K562 (cell line): ENCODE measurements around the gene LRRC4B. TPM values are rescaled to one million over a fixed set of nuclear protein-coding genes. Genes with fewer than 3 reads are reported as not detected.

Experiments used
- ATAC-seq: fragments of 200-7000 bp; cut with Tn5 transposase; 3 replicates; pipeline ENCODE4 v1.9.1; 2020; ENCODE audit warnings: moderate library complexity
- BruUV-seq: library from RNA; stranded (reverse); fragments of 400-500 nt; replicated peaks from 2 replicates; lab custom pipeline; 2021; lab: Mats Ljungman, UMichigan
- CTCF ChIA-PET: fragments of 300-600 bp; formaldehyde crosslinking; extraction: SDS; loops from one replicate; lab custom pipeline; 2021; ENCODE audit warnings: low intra/inter-chr PET ratio; lab: Yijun Ruan, JAX
- POLR2A ChIA-PET: fragments of 300-600, 350-650 bp; sonication (Branson Sonifier 250); formaldehyde crosslinking; extraction: SDS; loops from one replicate; lab custom pipeline; 2021; ENCODE audit warnings: antibody characterized with exemption, inconsistent platforms; lab: Yijun Ruan, JAX
- DNase-seq, 4 experiments: peaks; one replicate each; pipeline versions ENCODE4 v3.0.0 to v3.0.0-alpha.2; 2011 to 2018; ENCODE audit warnings: low spot score in 3 of 4, mixed read lengths in 3 of 4; ENCODE audit errors: extremely low read depth in 1 of 4
- FAIRE-seq: peaks from 2 replicates; lab custom pipeline; 2011; peaks lifted over from hg19 to GRCh38; lab: Jason Lieb, UNC
- H2AFZ ChIP-seq: 2 replicates; pipeline ENCODE4 v1.6.0; 2011; ENCODE audit warnings: low read depth, low read length, control low read depth, inconsistent platforms
- H3K27ac ChIP-seq: fragments of 200-600 bp; 3 replicates; pipeline ENCODE4 v1.8.0; 2011; ENCODE audit warnings: low read depth, mild to moderate bottlenecking, control low read depth, inconsistent platforms, low read length, moderate library complexity, mixed read lengths; ENCODE audit errors: extremely low read depth
- H3K27me3 ChIP-seq, 2 experiments: fragments of 300-600 bp in 1 of 2; 2 replicates in 1 of 2; 3 replicates in 1 of 2; pipeline versions ENCODE4 v1.6.0 to v1.8.0; 2011; ENCODE audit warnings: inconsistent platforms in 2 of 2, low read length in 2 of 2, mild to moderate bottlenecking in 1 of 2, mixed read lengths in 1 of 2, moderate library complexity in 1 of 2; ENCODE audit not compliant: control insufficient read depth in 2 of 2, insufficient read depth in 2 of 2
- H3K36me3 ChIP-seq: fragments of 300-600 bp; 3 replicates; pipeline ENCODE4 v1.8.0; 2011; ENCODE audit warnings: mild to moderate bottlenecking, low read length, inconsistent platforms; ENCODE audit not compliant: control insufficient read depth, insufficient read depth
- H3K4me1 ChIP-seq, 2 experiments: fragments of 200-600 bp in 1 of 2; replicated peaks in 1 of 2; 2 replicates in 1 of 2; 3 replicates in 1 of 2; pipeline versions ENCODE4 v1.5.1 to v1.8.0; 2011; ENCODE audit warnings: inconsistent platforms in 2 of 2, low read length in 2 of 2, mild to moderate bottlenecking in 1 of 2, mixed read lengths in 1 of 2, moderate library complexity in 1 of 2; ENCODE audit not compliant: control insufficient read depth in 2 of 2, insufficient read depth in 2 of 2
- H3K4me2 ChIP-seq: 2 replicates; pipeline ENCODE4 v1.6.1; 2011; ENCODE audit warnings: low read length, control low read depth, inconsistent platforms, mixed read lengths; ENCODE audit not compliant: insufficient read depth
- H3K4me3 ChIP-seq: fragments of 200-600 bp; sonication (generic), shearing (Covaris generic); 2 replicates; pipeline ENCODE4 v1.5.1; 2016; ENCODE audit warnings: control low read depth, inconsistent platforms
- H3K79me2 ChIP-seq: fragments of 200-600 bp; 3 replicates; pipeline ENCODE4 v1.8.0; 2011; ENCODE audit warnings: low read length, inconsistent platforms; ENCODE audit not compliant: control insufficient read depth, insufficient read depth
- H3K9ac ChIP-seq, 2 experiments: 2 replicates each; pipeline versions ENCODE4 v1.6.0 to v1.6.1; 2011; ENCODE audit warnings: low read depth in 2 of 2, low read length in 2 of 2, control low read depth in 1 of 2, inconsistent platforms in 1 of 2, mild to moderate bottlenecking in 1 of 2, mixed read lengths in 1 of 2; ENCODE audit not compliant: insufficient read depth in 1 of 2
- H3K9me1 ChIP-seq: one replicate; pipeline ENCODE4 v1.6.0; 2011; ENCODE audit warnings: inconsistent platforms, mild to moderate bottlenecking, low read length, moderate library complexity; ENCODE audit not compliant: control insufficient read depth, insufficient read depth
- H3K9me3 ChIP-seq: replicated peaks from 2 replicates; pipeline ENCODE4 v1.5.1; 2011; ENCODE audit warnings: low read depth, low read length, inconsistent platforms; ENCODE audit not compliant: control insufficient read depth, insufficient read depth
- H4K20me1 ChIP-seq: replicated peaks from 2 replicates; pipeline ENCODE4 v1.6.1; 2011; ENCODE audit warnings: low read length, inconsistent platforms, mixed read lengths; ENCODE audit not compliant: control insufficient read depth, insufficient read depth
- ADNP ChIP-seq: fragments of 200-800 bp; sonication (Bioruptor generic); IDR thresholded peaks from 2 replicates; pipeline ENCODE4 v1.6.1; 2016; ENCODE audit warnings: missing genetic modification characterization, missing compliant biosample characterization
- CREM ChIP-seq: IDR thresholded peaks from 2 replicates; pipeline ENCODE4 v1.6.1; 2014; ENCODE audit warnings: antibody characterized with exemption, low read depth
- DMBX1 ChIP-seq: fragments of 250-450 bp; sonication (Bioruptor Pico); IDR thresholded peaks from 2 replicates; pipeline ENCODE4 v1.8.0; 2022; ENCODE audit warnings: inconsistent platforms, mild to moderate bottlenecking, moderate library complexity, borderline replicate concordance
- ELF2 ChIP-seq: fragments of 250-450 bp; sonication (Bioruptor Pico); IDR thresholded peaks from 2 replicates; pipeline ENCODE4 v1.5.0; 2021; ENCODE audit warnings: mild to moderate bottlenecking
- MCM3 ChIP-seq: fragments of 450-650 bp; IDR thresholded peaks from 2 replicates; pipeline ENCODE4 v1.6.1; 2016
- MEF2D ChIP-seq: conservative IDR thresholded peaks from 2 replicates; pipeline ENCODE4 v1.6.1; 2016; ENCODE audit warnings: low read depth, missing genetic modification characterization, missing compliant biosample characterization
- MYBL2 ChIP-seq, 2 experiments: fragments of 450-650 bp in 1 of 2; sonication (generic) in 1 of 2; formaldehyde crosslinking in 1 of 2; IDR thresholded peaks; 2 replicates each; pipeline versions ENCODE4 v1.6.1 to v1.8.1; 2017 to 2022; ENCODE audit warnings: borderline replicate concordance in 1 of 2, inconsistent platforms in 1 of 2, low read depth in 1 of 2, mild to moderate bottlenecking in 1 of 2, missing genetic modification reagents in 1 of 2, moderate library complexity in 1 of 2
- POLR2B ChIP-seq: fragments of 450-650 bp; IDR thresholded peaks from 2 replicates; pipeline ENCODE4 v1.6.1; 2018; ENCODE audit warnings: low read depth; ENCODE audit not compliant: partially characterized antibody
- PTBP1 ChIP-seq: fragments of 200-400 bp; formaldehyde crosslinking; IDR thresholded peaks from 2 replicates; pipeline ENCODE4 v1.6.1; 2017; ENCODE audit warnings: low read depth, low read length
- RFX5 ChIP-seq: IDR thresholded peaks from 2 replicates; pipeline ENCODE4 v1.6.1; 2011; ENCODE audit warnings: low read depth, mild to moderate bottlenecking, improper control_type of control experiment, low read length
- SMAD1 ChIP-seq: fragments of 150-350 bp; IDR thresholded peaks from 2 replicates; pipeline ENCODE4 v1.6.1; 2014; ENCODE audit warnings: low read length, low read depth; ENCODE audit not compliant: partially characterized antibody
- SMARCE1 ChIP-seq: fragments of 450-650 bp; IDR thresholded peaks from 2 replicates; pipeline ENCODE4 v1.7.1; 2016; ENCODE audit warnings: mild to moderate bottlenecking
- SOX6 ChIP-seq: fragments of 450-650 bp; IDR thresholded peaks from 2 replicates; pipeline ENCODE4 v1.6.1; 2014; ENCODE audit warnings: mild to moderate bottlenecking
- SREBF2 ChIP-seq: sonication (generic); formaldehyde crosslinking; IDR thresholded peaks from 2 replicates; pipeline ENCODE4 v1.4.0; 2020; ENCODE audit warnings: mild to moderate bottlenecking, missing genetic modification reagents
- SRF ChIP-seq, 2 experiments: fragments of 250-450, 450-650 bp in 1 of 2; sonication (Bioruptor Pico) in 1 of 2; sonication (generic) in 1 of 2; formaldehyde crosslinking; IDR thresholded peaks; 2 replicates each; pipeline versions ENCODE4 v1.5.0 to v1.5.1; 2020 to 2022; ENCODE audit warnings: mild to moderate bottlenecking in 1 of 2, missing genetic modification reagents in 1 of 2
- ZBTB1 ChIP-seq: sonication (generic); formaldehyde crosslinking; IDR thresholded peaks from 2 replicates; pipeline ENCODE4 v1.8.1; 2023; ENCODE audit warnings: missing genetic modification reagents, low read depth, mild to moderate bottlenecking, borderline replicate concordance
- ZNF41 ChIP-seq: fragments of 250-450 bp; sonication (Bioruptor Pico); conservative IDR thresholded peaks from 2 replicates; pipeline ENCODE4 v1.4.0; 2020; ENCODE audit warnings: mild to moderate bottlenecking
- WGBS: fragments of 100-300 bp; shearing (Covaris generic); methylation state at CpG from one replicate; pipeline ENCODE4 v1.1.6; 2016; ENCODE audit warnings: low coverage, mixed read lengths; ENCODE audit not compliant: insufficient coverage; ENCODE audit errors: missing lambda C conversion rate; 5-methylcytosine and 5-hydroxymethylcytosine counted together
- in situ Hi-C: fragments of 300-500 bp; cut with MboI; formaldehyde crosslinking; loops from 4 replicates; pipeline ENCODE4 v1.15.0; 2018; ENCODE audit warnings: inconsistent platforms, mixed read lengths
- intact Hi-C: fragments of 100-400 bp; cut with micrococcal nuclease; formaldehyde crosslinking; loops from 2 replicates; pipeline ENCODE4 v1.14.2; 2022
- polyA plus RNA-seq, 8 experiments: library from polyadenylated mRNA; depleted of rRNA in 4 of 8; stranded (reverse) in 5 of 8; unstranded in 3 of 8; fragments of >200 nt; fragmentation: Nextera tagmentation in 2 of 8; fragmentation: Illumina TruSeq in 1 of 8; extraction: Ambion mirVana in 2 of 8; extraction: Trizol in 1 of 8; gene quantifications; 2 replicates each; pipeline versions ENCODE4 v1.2.1 to v1.2.3, GENCODE V29; 2011 to 2014; ENCODE audit warnings: inconsistent platforms in 1 of 8, missing spikeins in 1 of 8
- total RNA-seq, 7 experiments: library from RNA; depleted of rRNA in 6 of 7; stranded (reverse); fragments of >200 nt in 6 of 7; fragmentation: Illumina TruSeq in 2 of 7; extraction: Trizol in 2 of 7; gene quantifications; 2 replicates each; pipeline versions ENCODE4 v1.2.1 to v1.2.3, GENCODE V29; 2011 to 2021; ENCODE audit warnings: low replicate concordance in 1 of 7

The LRRC4B gene
- total and polyA plus RNA-seq, 9 of the 15 experiments (the other 6 are each of a cell fraction or from before 2014, with no cell fraction given) = 0.18 to 9.6 (median 2.9) TPM; not detected in 2

DNA sequence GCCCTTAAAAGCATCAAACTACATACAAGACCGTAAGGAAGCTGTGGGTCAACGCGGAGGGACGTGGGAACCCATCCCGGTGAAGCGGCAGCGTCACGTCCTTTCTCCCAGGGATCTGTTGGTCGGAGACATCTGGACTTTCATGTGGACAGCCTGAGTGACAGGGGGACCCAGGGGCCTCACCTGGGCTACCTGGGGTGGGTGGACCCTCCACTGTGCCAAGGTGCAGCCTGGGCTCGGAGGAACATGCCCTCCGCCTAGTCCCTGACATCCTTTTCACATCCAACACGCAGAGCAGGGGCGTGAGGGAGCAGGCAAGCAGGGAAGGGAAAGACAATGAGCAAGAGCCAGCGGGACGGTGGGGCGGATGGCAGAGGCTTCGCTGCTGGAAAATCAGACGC lies 77.8 kb downstream of the LRRC4B start:
- Histone ChIP-seq H3K4me3 (no peak overlapping the region), H4K20me1 (no peaks in the 10 kb centered on the region), H3K36me3 (no peaks in the 10 kb centered on the region), H3K9me1 (no peaks in the 10 kb centered on the region), H3K4me2 (no peak overlapping the region), H3K9me3 (peaks cover 9% of the 10 kb centered on the region), H3K9ac (no peak overlapping the region), H3K79me2 (no peaks in the 10 kb centered on the region), H3K27me3 (peaks cover 0 to 10% of the 10 kb centered on the region in 2 experiments; a peak in 2 of 5 replicates), H3K4me1 (peaks cover 3 to 27% of the 10 kb centered on the region in 2 experiments; a peak in 3 of 5 replicates), H2AFZ (no peak overlapping the region), H3K27ac (no peak overlapping the region)
- intact Hi-C loops = no loop called here
- in situ Hi-C loops = no loop called here
- 87% methylated on average over 17 of the region's 18 CpGs for WGBS
- no peak for ATAC-seq
- no peak for DNase-seq
- CTCF ChIA-PET = no interaction called here
- BruUV-seq = no TSS peak
- POLR2A ChIA-PET = interaction anchor here (0.6 kb wide), 2 partner anchors 11 to 215 kb away, joined by 3 read pairs; no protein-coding TSS in a partner anchor
- TF ChIP-seq SMAD1 (no peak), SRF (CRISPR knock-in tag; IDR thresholded peaks at IDR 0.05) (no peak), MEF2D (no peak), ZNF41 (CRISPR knock-in tag) (peak; percentile 97), ADNP (no peak)
- no peak for FAIRE-seq

DNA sequence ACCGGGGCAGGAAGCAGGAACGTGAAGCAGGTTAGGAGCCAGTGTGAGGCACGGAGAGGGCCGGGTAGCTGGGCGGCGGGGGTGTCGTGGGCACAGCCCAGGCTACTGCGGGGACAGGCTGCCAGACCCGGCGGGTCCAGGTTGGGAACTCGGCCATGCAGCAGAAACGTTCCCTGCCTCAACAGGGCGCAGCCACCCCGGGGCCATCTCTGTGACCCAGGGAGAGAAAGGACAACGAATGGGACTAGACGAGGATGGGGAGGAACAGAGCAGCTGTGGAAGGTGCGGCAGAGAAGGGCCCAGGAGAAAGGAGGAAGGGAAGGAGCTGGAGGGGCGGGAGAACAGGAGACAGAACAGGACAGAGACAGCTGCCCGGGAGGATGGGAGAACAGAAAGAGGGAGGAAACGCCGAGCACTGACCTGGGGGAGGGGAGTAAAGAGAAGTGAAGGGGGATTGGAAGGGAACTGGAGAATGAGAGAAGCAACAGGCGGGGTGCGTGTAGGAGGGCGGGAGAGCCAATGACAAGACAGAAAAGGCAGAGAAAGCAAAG lies 78.7 kb downstream of the LRRC4B start:
- Histone ChIP-seq H3K79me2 (no peaks in the 10 kb centered on the region), H4K20me1 (no peaks in the 10 kb centered on the region), H3K9me1 (no peaks in the 10 kb centered on the region), H3K4me3 (no peak overlapping the region), H2AFZ (no peak overlapping the region), H3K4me1 (peaks cover 3 to 27% of the 10 kb centered on the region in 2 experiments; a peak in 3 of 5 replicates), H3K27ac (no peak overlapping the region), H3K4me2 (no peak overlapping the region), H3K9ac (no peak overlapping the region), H3K9me3 (peaks cover 9% of the 10 kb centered on the region), H3K27me3 (peaks cover 0 to 10% of the 10 kb centered on the region in 2 experiments; a peak in 2 of 5 replicates), H3K36me3 (no peaks in the 10 kb centered on the region)
- in situ Hi-C loops = no loop called here
- FAIRE-seq (no peak), DNase-seq (no peak), ATAC-seq (no peak)
- no TSS peak for BruUV-seq
- 32% methylated on average over 18 of the region's 24 CpGs for WGBS
- intact Hi-C loops = no loop called here
- CTCF ChIA-PET = no interaction called here
- POLR2A ChIA-PET = interaction anchor here (0.6 kb wide), 1 partner anchor 839 kb away, joined by 4 read pairs; no protein-coding TSS in a partner anchor
- TF ChIP-seq RFX5 (no peak), POLR2B (no peak), PTBP1 (no peak), CREM (no peak), SREBF2 (no peak), ELF2 (no peak), SMARCE1 (no peak), MYBL2 (IDR thresholded peaks at IDR 0.05; ENCODE audit: low read depth) (no peak), MYBL2 (CRISPR knock-in tag; IDR thresholded peaks at IDR 0.05; ENCODE audit: borderline replicate concordance) (no peak), ZBTB1 (no peak), SOX6 (no peak), DMBX1 (no peak), MCM3 (no peak)
